OCI-LY1 (cell line): Measurements from ENCODE around the gene GFOD1.

Source experiments
- EZH2 ChIP-seq: fragments of 200-600 bp; sonication (generic), shearing (Covaris generic); IDR thresholded peaks from 2 replicates; pipeline ENCODE4 v1.8.0; 2017; ENCODE audit warnings: borderline replicate concordance, mixed run types, mild to moderate bottlenecking, antibody characterized with exemption, low read length, moderate library complexity, mixed read lengths
- TF ChIP-seq, protein P1 (sequence below): fragments of 200-600 bp; sonication (generic), shearing (Covaris generic); IDR thresholded peaks from 2 replicates; pipeline ENCODE4 v1.5.1; 2017; ENCODE audit warnings: mild to moderate bottlenecking, antibody characterized with exemption, low read length, moderate library complexity, mixed read lengths

- TF ChIP-seq, protein P1, sequence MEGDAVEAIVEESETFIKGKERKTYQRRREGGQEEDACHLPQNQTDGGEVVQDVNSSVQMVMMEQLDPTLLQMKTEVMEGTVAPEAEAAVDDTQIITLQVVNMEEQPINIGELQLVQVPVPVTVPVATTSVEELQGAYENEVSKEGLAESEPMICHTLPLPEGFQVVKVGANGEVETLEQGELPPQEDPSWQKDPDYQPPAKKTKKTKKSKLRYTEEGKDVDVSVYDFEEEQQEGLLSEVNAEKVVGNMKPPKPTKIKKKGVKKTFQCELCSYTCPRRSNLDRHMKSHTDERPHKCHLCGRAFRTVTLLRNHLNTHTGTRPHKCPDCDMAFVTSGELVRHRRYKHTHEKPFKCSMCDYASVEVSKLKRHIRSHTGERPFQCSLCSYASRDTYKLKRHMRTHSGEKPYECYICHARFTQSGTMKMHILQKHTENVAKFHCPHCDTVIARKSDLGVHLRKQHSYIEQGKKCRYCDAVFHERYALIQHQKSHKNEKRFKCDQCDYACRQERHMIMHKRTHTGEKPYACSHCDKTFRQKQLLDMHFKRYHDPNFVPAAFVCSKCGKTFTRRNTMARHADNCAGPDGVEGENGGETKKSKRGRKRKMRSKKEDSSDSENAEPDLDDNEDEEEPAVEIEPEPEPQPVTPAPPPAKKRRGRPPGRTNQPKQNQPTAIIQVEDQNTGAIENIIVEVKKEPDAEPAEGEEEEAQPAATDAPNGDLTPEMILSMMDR, result no peak
- TF ChIP-seq EZH2, result no peak
Observed at GRCh38 chr6:13342414-13343019, 144.9 kb downstream of the GFOD1 start.
